GM18499 (cell line): Measurements from ENCODE around the gene TTC21B.

Experiments used
- ATAC-seq: cut with Tn5 transposase; IDR thresholded peaks from one replicate; pipeline ENCODE4 v1.9.1; 2021; ENCODE audit warnings: moderate number of reproducible peaks; ENCODE audit not compliant: insufficient read depth, unreplicated experiment

TTC21B gene

GRCh38 chr2:165844216-165844615 is 109.4 kb downstream of the TTC21B start:
- no peak for ATAC-seq

- ATAC-seq, result no peak
Measured at GRCh38 chr2:165843351-165843750, 110.2 kb downstream of the TTC21B start.

GRCh38 chr2:165840333-165840958 is 113.1 kb downstream of the TTC21B start:
- no peak for ATAC-seq

GRCh38 chr2:165839610-165840009 is 114.0 kb downstream of the TTC21B start:
- no peak for ATAC-seq

- ATAC-seq, result no peak
Measured at GRCh38 chr2:165837122-165837521, 116.5 kb downstream of the TTC21B start.

GRCh38 chr2:165835363-165835762 is 118.2 kb downstream of the TTC21B start:
- ATAC-seq, result no peak

GRCh38 chr2:165833156-165833555 is 120.4 kb downstream of the TTC21B start:
- no peak for ATAC-seq

GRCh38 chr2:165827921-165828276 is 125.7 kb downstream of the TTC21B start:
- no peak for ATAC-seq

- peak; percentile 62 for ATAC-seq
Measured at GRCh38 chr2:165827016-165827920, 126.3 kb downstream of the TTC21B start.

GRCh38 chr2:165825041-165825440 is 128.5 kb downstream of the TTC21B start:
- no peak for ATAC-seq
